Measurements from ENCODE around the gene KIAA1958. TPM values are rescaled to one million over a fixed set of nuclear protein-coding genes. Genes with fewer than 3 reads are reported as not detected.

The KIAA1958 gene
- polyA plus RNA-seq, 3 donors, result 1.9 to 4.2 (median 1.9) TPM

GRCh38 chr9:112544477-112544876 lies 57.9 kb downstream of the KIAA1958 start:
- peaks cover 10 to 13% of the 10 kb centered on the region in 2 donors for H3K4me1 ChIP-seq (ENCODE audit: control insufficient read depth in 1 of 2, insufficient read depth in 2 of 2, low read length in 2 of 2)
- Mint-ChIP-seq H3K9me3 (peaks cover 0 to 2% (median 0%) of the 10 kb centered on the region in 7 donors), H3K27me3 (ENCODE audit: low read depth in 3 of 3) (peaks cover 0 to 2% (median 2%) of the 10 kb centered on the region in 3 donors), H3K4me3 (no peak overlapping the region), H3K36me3 (no peaks in the 10 kb centered on the region), H3K4me1 (peaks cover 23% of the 10 kb centered on the region), H3K27ac (no peak overlapping the region)
- peaks cover 5% of the 10 kb centered on the region for H3K79me2 ChIP-seq (ENCODE audit: insufficient read depth, low read length)
- intact Hi-C loops (cut with micrococcal nuclease), result no loop called here
- no peaks in the 10 kb centered on the region for H3K9me3 ChIP-seq (replicated peaks in 1 of 2; ENCODE audit: control insufficient read depth in 1 of 2, insufficient read depth in 1 of 2, low read length in 2 of 2)
- H3K27ac ChIP-seq (ENCODE audit: low read depth in 1 of 2, low read length in 2 of 2), result no peak overlapping the region
- TF ChIP-seq CTCF (IDR thresholded peaks at IDR 0.05), result no peak
- no peaks in the 10 kb centered on the region for H3K36me3 ChIP-seq (replicated peaks in 1 of 2; ENCODE audit: control insufficient read depth in 1 of 2, insufficient read depth in 2 of 2, low read length in 2 of 2)
- WGBS (ENCODE audit: insufficient coverage), result no CpG with 5 or more reads among the region's 1 CpG
- H3K27me3 ChIP-seq (ENCODE audit: control insufficient read depth in 2 of 2, insufficient read depth in 2 of 2, low read length in 2 of 2), result no peaks in the 10 kb centered on the region
- no peak overlapping the region for H2AFZ ChIP-seq (ENCODE audit: insufficient read depth, low read depth, low read length, poor library complexity, severe bottlenecking)
- H3K9ac ChIP-seq (ENCODE audit: insufficient read depth, low read length, poor library complexity, severe bottlenecking), result no peak overlapping the region
- no peak overlapping the region for H3K4me3 ChIP-seq (replicated peaks in 1 of 3; ENCODE audit: low read depth in 2 of 3, low read length in 3 of 3)
- H4K20me1 ChIP-seq (ENCODE audit: insufficient read depth, low read length), result no peaks in the 10 kb centered on the region
- no peak overlapping the region for H3K4me2 ChIP-seq (replicated peaks; ENCODE audit: extremely low read depth, low read length, poor library complexity, severe bottlenecking)
- no peak for DNase-seq

- no peak for DNase-seq
- Mint-ChIP-seq H3K27me3 (ENCODE audit: low read depth in 3 of 3) (peaks cover 0 to 2% (median 2%) of the 10 kb centered on the region in 3 donors), H3K4me3 (no peak overlapping the region), H3K36me3 (no peaks in the 10 kb centered on the region), H3K27ac (no peak overlapping the region), H3K9me3 (peaks cover 0 to 2% (median 0%) of the 10 kb centered on the region in 7 donors), H3K4me1 (peaks cover 30% of the 10 kb centered on the region)
- TF ChIP-seq CTCF (IDR thresholded peaks at IDR 0.05), result no peak
- Histone ChIP-seq H3K4me3 (replicated peaks in 1 of 3; ENCODE audit: low read depth in 2 of 3, low read length in 3 of 3) (no peak overlapping the region), H3K9ac (ENCODE audit: insufficient read depth, low read length, poor library complexity, severe bottlenecking) (no peak overlapping the region), H3K36me3 (replicated peaks in 1 of 2; ENCODE audit: control insufficient read depth in 1 of 2, insufficient read depth in 2 of 2, low read length in 2 of 2) (no peaks in the 10 kb centered on the region), H3K9me3 (replicated peaks in 1 of 2; ENCODE audit: control insufficient read depth in 1 of 2, insufficient read depth in 1 of 2, low read length in 2 of 2) (no peaks in the 10 kb centered on the region), H3K27me3 (ENCODE audit: control insufficient read depth in 2 of 2, insufficient read depth in 2 of 2, low read length in 2 of 2) (no peaks in the 10 kb centered on the region), H3K4me2 (replicated peaks; ENCODE audit: extremely low read depth, low read length, poor library complexity, severe bottlenecking) (no peak overlapping the region), H4K20me1 (ENCODE audit: insufficient read depth, low read length) (no peaks in the 10 kb centered on the region), H3K4me1 (ENCODE audit: control insufficient read depth in 1 of 2, insufficient read depth in 2 of 2, low read length in 2 of 2) (peaks cover 15 to 19% of the 10 kb centered on the region in 2 donors), H2AFZ (ENCODE audit: insufficient read depth, low read depth, low read length, poor library complexity, severe bottlenecking) (no peak overlapping the region), H3K27ac (ENCODE audit: low read depth in 1 of 2, low read length in 2 of 2) (no peak overlapping the region), H3K79me2 (ENCODE audit: insufficient read depth, low read length) (peaks cover 5% of the 10 kb centered on the region)
- intact Hi-C loops (cut with micrococcal nuclease), result no loop called here
These were observed 58.6 kb downstream of the KIAA1958 start for GRCh38 chr9:112545237-112545636.

Measured in CD14-positive monocyte (primary cell).